Measurements from ENCODE around the gene SAMD11.

SAMD11 gene

GRCh38 chr1:952201-952600 lies 28.5 kb downstream of the SAMD11 start:
- Histone ChIP-seq H3K4me3 (ENCODE audit: low read length in 2 of 2) (no peak overlapping the region), H3K9me3 (ENCODE audit: control insufficient read depth in 2 of 2, low read length in 2 of 2) (no peaks in the 10 kb centered on the region), H3K27ac (ENCODE audit: low read length) (no peak overlapping the region), H3K36me3 (ENCODE audit: control insufficient read depth in 2 of 2, insufficient read depth in 2 of 2, low read length in 2 of 2) (peaks cover 58 to 72% of the 10 kb centered on the region in 2 donors), H3K27me3 (ENCODE audit: control insufficient read depth in 1 of 2, insufficient read depth in 2 of 2, low read length in 2 of 2) (no peaks in the 10 kb centered on the region), H3K4me1 (ENCODE audit: control insufficient read depth, insufficient read depth, low read length) (peaks cover 8% of the 10 kb centered on the region), H3K9ac (ENCODE audit: low read length in 2 of 2) (no peak overlapping the region)

DNA sequence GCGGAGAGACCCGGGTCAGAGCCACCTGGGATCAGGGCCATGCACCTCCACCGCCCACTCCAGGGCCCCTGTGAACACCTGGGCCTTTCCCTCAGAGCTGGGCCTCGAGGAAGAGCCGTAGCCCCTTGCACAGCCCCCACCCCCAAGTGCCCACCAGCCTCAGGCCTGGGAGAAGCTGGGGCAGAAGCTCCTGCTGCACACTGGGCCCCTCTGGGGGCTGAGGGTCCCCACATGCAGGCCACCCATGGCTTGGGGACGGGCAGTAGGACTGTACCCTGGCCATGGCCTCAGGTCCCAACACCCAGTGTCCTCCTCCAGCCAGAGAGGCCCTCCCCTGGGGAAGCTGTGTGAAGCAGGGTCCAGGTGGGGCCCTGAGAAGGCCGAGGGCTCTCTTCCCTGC lies 28.9 kb downstream of the SAMD11 start:
- Histone ChIP-seq H3K36me3 (ENCODE audit: control insufficient read depth in 2 of 2, insufficient read depth in 2 of 2, low read length in 2 of 2) (peaks cover 56 to 68% of the 10 kb centered on the region in 2 donors), H3K9me3 (ENCODE audit: control insufficient read depth in 2 of 2, low read length in 2 of 2) (no peaks in the 10 kb centered on the region), H3K4me3 (ENCODE audit: low read length in 2 of 2) (no peak overlapping the region), H3K27me3 (ENCODE audit: control insufficient read depth in 1 of 2, insufficient read depth in 2 of 2, low read length in 2 of 2) (no peaks in the 10 kb centered on the region), H3K27ac (ENCODE audit: low read length) (no peak overlapping the region), H3K9ac (ENCODE audit: low read length in 2 of 2) (no peak overlapping the region), H3K4me1 (ENCODE audit: control insufficient read depth, insufficient read depth, low read length) (peaks cover 12% of the 10 kb centered on the region)

DNA sequence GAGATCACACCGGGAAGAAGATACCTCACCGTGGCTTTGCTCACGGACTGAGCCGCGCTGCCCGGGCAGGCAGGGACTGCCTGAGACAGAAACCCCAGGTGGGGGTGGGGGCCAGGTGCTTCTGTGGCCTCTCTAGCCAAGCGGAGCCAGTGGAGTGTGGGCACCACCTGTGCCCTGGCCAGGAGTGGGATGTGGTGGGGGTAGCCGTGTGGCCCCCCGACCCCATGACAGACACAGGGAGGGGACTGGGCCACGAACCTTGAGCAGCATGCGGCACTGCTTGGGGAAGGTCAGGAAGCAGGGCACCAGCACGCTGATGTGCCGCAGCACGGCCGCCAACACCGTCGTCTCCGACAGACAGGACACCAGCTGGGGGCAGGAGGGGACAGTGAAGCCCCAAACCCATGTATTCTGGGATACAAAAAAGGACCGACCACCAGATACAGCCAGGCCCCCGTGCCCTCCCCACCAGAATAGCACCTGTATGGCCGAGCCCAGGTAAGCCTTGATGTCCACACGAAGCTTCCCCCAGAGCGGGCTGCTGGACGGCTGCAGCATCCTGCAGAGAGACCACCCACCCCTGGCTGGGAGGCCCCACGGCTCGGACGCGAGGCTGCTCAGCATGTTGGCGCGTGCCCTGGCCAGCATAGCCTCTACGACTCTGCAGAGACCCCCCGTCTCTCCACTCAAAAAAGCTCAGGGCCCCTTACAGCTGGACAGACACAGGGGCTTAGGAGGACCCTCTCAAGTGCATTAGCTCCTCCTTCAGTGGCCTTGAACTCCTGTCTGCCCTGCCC lies 30.0 kb downstream of the SAMD11 start:
- H3K27me3 ChIP-seq (ENCODE audit: control insufficient read depth in 1 of 2, insufficient read depth in 2 of 2, low read length in 2 of 2): no peaks in the 10 kb centered on the region
- H3K27ac ChIP-seq (ENCODE audit: low read length): no peak overlapping the region
- no peaks in the 10 kb centered on the region for H3K9me3 ChIP-seq (ENCODE audit: control insufficient read depth in 2 of 2, low read length in 2 of 2)
- no peak overlapping the region for H3K9ac ChIP-seq (ENCODE audit: low read length in 2 of 2)
- no peak overlapping the region for H3K4me3 ChIP-seq (ENCODE audit: low read length in 2 of 2)
- H3K4me1 ChIP-seq (ENCODE audit: control insufficient read depth, insufficient read depth, low read length): peaks cover 23% of the 10 kb centered on the region
- peaks cover 52 to 64% of the 10 kb centered on the region in 2 donors for H3K36me3 ChIP-seq (ENCODE audit: control insufficient read depth in 2 of 2, insufficient read depth in 2 of 2, low read length in 2 of 2)

GRCh38 chr1:954927-955326 lies 31.2 kb downstream of the SAMD11 start:
- H3K4me3 ChIP-seq (ENCODE audit: low read length in 2 of 2): no peak overlapping the region
- peaks cover 45 to 54% of the 10 kb centered on the region in 2 donors for H3K36me3 ChIP-seq (ENCODE audit: control insufficient read depth in 2 of 2, insufficient read depth in 2 of 2, low read length in 2 of 2)
- no peak overlapping the region for H3K9ac ChIP-seq (ENCODE audit: low read length in 2 of 2)
- H3K4me1 ChIP-seq (ENCODE audit: control insufficient read depth, insufficient read depth, low read length): peaks cover 28% of the 10 kb centered on the region
- H3K27ac ChIP-seq (ENCODE audit: low read length): no peak overlapping the region
- no peaks in the 10 kb centered on the region for H3K27me3 ChIP-seq (ENCODE audit: control insufficient read depth in 1 of 2, insufficient read depth in 2 of 2, low read length in 2 of 2)
- H3K9me3 ChIP-seq (ENCODE audit: control insufficient read depth in 2 of 2, low read length in 2 of 2): no peaks in the 10 kb centered on the region

GRCh38 chr1:955474-955873 lies 31.8 kb downstream of the SAMD11 start:
- Histone ChIP-seq H3K9ac (ENCODE audit: low read length in 2 of 2) (no peak overlapping the region), H3K9me3 (ENCODE audit: control insufficient read depth in 2 of 2, low read length in 2 of 2) (no peaks in the 10 kb centered on the region), H3K36me3 (ENCODE audit: control insufficient read depth in 2 of 2, insufficient read depth in 2 of 2, low read length in 2 of 2) (peaks cover 39 to 49% of the 10 kb centered on the region in 2 donors), H3K27ac (ENCODE audit: low read length) (no peak overlapping the region), H3K4me3 (ENCODE audit: low read length in 2 of 2) (no peak overlapping the region), H3K27me3 (ENCODE audit: control insufficient read depth in 1 of 2, insufficient read depth in 2 of 2, low read length in 2 of 2) (no peaks in the 10 kb centered on the region), H3K4me1 (ENCODE audit: control insufficient read depth, insufficient read depth, low read length) (peaks cover 28% of the 10 kb centered on the region)

DNA sequence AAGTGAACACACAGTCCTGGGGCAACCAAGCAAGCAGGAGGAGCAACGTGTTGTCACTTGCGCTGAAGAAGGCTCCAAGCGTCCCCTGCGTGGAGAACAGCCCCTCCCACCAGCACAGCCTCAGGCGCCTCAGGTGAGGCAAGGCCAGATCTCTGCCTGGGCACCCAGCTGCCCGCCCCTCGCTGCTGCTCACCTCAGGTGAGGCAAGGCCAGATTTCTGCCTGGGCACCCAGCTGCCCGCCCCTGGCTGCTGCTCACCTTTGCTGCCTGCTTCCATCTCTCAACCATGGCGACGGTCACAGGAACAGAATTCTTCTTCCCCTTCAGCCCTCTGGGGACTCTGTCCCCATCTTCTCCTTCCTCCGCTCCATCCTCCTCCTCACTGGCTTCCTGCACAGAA lies 32.9 kb downstream of the SAMD11 start:
- peaks cover 32% of the 10 kb centered on the region for H3K4me1 ChIP-seq (ENCODE audit: control insufficient read depth, insufficient read depth, low read length)
- H3K36me3 ChIP-seq (ENCODE audit: control insufficient read depth in 2 of 2, insufficient read depth in 2 of 2, low read length in 2 of 2): peaks cover 33 to 41% of the 10 kb centered on the region in 2 donors

DNA sequence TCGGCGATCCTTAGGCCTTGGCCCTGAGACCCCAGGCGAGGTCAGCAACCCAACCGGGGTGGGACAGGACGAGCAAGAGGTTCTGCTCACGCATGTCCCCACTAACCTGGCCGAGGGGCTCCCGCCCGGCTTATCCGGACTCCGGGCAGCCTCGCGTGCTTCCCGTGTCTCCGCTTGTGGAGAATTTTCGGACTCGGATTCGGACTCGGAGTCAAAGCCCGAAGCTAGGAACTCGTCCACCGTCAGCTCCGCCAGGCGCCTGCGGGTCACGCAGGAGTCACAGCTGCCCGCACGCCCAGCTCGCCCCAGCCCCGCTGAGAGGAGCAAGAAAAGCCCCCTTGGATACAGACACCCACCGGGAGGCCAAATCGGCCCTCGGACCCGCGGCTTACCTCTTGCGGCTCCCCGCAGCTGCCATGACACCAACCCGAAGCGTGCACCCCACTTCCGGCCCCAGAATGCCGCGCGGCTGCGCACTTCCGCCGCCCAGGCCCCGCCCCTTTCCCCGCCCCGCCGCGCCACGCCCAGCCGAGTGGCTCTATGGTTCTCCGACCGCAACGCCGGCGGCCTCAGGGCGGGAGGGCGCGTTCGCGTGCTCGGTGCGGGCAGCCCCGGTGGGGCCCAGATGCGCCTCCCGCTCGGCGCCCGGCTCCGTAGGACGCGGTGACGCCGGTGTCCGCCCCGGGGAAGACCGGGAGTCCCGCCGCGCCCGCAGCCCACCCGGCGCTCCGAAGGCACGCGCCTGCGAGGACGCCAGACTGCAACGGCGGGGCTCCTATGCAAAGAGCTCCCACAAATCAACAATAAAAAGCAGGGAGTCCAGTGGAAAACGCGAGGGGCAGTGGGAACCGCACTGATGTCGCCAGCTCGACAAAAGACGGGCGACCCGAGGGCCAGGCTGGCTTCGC lies 35.4 kb downstream of the SAMD11 start, which contains the start of gene NOC2L:
TSS of gene NOC2L (minus strand) at position 434 of the 908 bp plus-strand sequence. CDS start at position 418, 16 bp downstream.
- peaks cover 32% of the 10 kb centered on the region for H3K4me1 ChIP-seq (ENCODE audit: control insufficient read depth, insufficient read depth, low read length)
- H3K9ac ChIP-seq (ENCODE audit: low read length in 2 of 2): peak within 1 kb of the TSS; percentile 72 to 82
- H3K36me3 ChIP-seq (ENCODE audit: control insufficient read depth in 2 of 2, insufficient read depth in 2 of 2, low read length in 2 of 2): peaks cover 22 to 23% of the 10 kb centered on the region in 2 donors
- H3K27ac ChIP-seq (ENCODE audit: low read length): no peak within 1 kb of the TSS
- H3K9me3 ChIP-seq (ENCODE audit: control insufficient read depth in 2 of 2, low read length in 2 of 2): no peaks in the 10 kb centered on the region
- peak within 1 kb of the TSS; percentile 77 to 99 for H3K4me3 ChIP-seq (ENCODE audit: low read length in 2 of 2)
- no peaks in the 10 kb centered on the region for H3K27me3 ChIP-seq (ENCODE audit: control insufficient read depth in 1 of 2, insufficient read depth in 2 of 2, low read length in 2 of 2)

More for the DNA sequence above, 32.9 kb downstream of the SAMD11 start:
- H3K9me3 ChIP-seq (ENCODE audit: control insufficient read depth in 2 of 2, low read length in 2 of 2): no peaks in the 10 kb centered on the region
- H3K4me3 ChIP-seq (ENCODE audit: low read length in 2 of 2): no peak overlapping the region
- no peak overlapping the region for H3K9ac ChIP-seq (ENCODE audit: low read length in 2 of 2)
- no peaks in the 10 kb centered on the region for H3K27me3 ChIP-seq (ENCODE audit: control insufficient read depth in 1 of 2, insufficient read depth in 2 of 2, low read length in 2 of 2)
- no peak overlapping the region for H3K27ac ChIP-seq (ENCODE audit: low read length)

DNA sequence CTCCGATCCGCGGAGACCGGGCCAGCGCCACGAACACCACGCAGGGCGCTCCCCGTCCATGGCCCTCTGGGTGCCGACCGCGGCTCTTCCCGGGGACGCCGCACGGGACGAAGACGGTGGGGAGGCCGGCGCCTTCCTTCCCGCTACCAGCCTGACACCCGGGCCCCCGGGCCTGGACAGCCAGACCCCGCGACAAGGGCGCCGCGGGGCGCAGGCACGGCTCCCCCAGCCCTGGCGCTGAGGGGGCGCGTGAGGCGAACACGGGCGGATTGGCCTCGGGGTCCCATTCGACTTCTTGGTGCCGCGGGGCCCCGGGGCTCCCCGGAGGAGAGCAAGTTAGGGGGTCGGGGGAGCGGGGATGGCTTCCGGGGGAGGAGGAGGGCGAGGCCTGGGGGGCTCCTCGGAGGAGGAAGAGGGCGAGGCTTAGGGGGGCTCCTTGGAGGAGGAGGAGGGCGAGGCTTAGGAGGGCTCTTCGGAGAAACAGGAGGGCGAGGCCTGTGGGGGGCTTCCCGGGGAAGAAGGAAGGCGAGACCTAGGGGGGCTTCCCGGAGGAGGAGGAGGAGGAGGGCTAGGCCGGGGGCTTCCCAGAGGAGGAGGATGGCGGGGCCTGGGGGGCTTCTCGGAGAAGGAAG lies 36.1 kb downstream of the SAMD11 start:
- Histone ChIP-seq H3K4me3 (ENCODE audit: low read length in 2 of 2) (peak overlapping the region; percentile 51 to 99), H3K36me3 (ENCODE audit: control insufficient read depth in 2 of 2, insufficient read depth in 2 of 2, low read length in 2 of 2) (peaks cover 15 to 17% of the 10 kb centered on the region in 2 donors), H3K27me3 (ENCODE audit: control insufficient read depth in 1 of 2, insufficient read depth in 2 of 2, low read length in 2 of 2) (no peaks in the 10 kb centered on the region), H3K4me1 (ENCODE audit: control insufficient read depth, insufficient read depth, low read length) (peaks cover 30% of the 10 kb centered on the region), H3K9ac (ENCODE audit: low read length in 2 of 2) (peak overlapping the region in 1 of 2 donors; percentile 29), H3K27ac (ENCODE audit: low read length) (no peak overlapping the region), H3K9me3 (ENCODE audit: control insufficient read depth in 2 of 2, low read length in 2 of 2) (no peaks in the 10 kb centered on the region)

DNA sequence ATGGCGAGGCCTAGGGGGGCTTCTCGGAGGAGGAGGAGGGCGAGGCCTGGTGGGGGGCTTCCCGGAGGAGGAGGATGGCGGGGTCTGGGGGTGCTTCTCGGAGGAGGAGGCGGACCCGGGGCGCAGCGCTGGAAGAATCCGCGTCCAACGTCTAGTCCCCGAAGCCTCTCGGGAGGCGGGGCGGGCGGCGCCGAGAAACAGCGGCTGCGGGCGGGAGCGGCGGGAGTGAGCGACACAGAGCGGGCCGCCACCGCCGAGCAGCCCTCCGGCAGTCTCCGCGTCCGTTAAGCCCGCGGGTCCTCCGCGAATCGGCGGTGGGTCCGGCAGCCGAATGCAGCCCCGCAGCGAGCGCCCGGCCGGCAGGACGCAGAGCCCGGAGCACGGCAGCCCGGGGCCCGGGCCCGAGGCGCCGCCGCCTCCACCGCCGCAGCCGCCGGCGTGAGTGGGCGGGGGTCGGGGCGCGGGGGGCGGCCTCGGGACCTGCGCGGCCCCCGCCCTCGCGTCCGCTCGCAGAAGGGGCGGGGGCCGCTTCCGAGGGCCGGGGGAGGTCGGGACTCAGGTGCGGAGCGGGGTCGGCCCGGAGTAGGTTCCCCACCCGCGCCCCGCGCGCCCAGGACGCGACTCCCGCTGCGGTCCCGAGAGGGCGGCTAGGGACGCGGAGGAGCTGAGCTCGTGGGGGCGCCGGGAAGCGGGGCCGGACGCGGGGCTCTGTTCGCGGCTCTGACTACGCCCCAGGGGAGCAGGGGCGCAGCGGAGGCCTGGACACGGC lies 36.8 kb downstream of the SAMD11 start, which contains the start of gene KLHL17:
TSS of gene KLHL17 (plus strand) at position 222 of the 769 bp plus-strand sequence. CDS start at position 332, 110 bp downstream.
- H3K27me3 ChIP-seq (ENCODE audit: control insufficient read depth in 1 of 2, insufficient read depth in 2 of 2, low read length in 2 of 2): no peaks in the 10 kb centered on the region
- peaks cover 8 to 12% of the 10 kb centered on the region in 2 donors for H3K36me3 ChIP-seq (ENCODE audit: control insufficient read depth in 2 of 2, insufficient read depth in 2 of 2, low read length in 2 of 2)
- no peaks in the 10 kb centered on the region for H3K9me3 ChIP-seq (ENCODE audit: control insufficient read depth in 2 of 2, low read length in 2 of 2)
- H3K4me3 ChIP-seq (ENCODE audit: low read length in 2 of 2): peak within 1 kb of the TSS; percentile 51 to 99
- peaks cover 30% of the 10 kb centered on the region for H3K4me1 ChIP-seq (ENCODE audit: control insufficient read depth, insufficient read depth, low read length)
- H3K27ac ChIP-seq (ENCODE audit: low read length): no peak within 1 kb of the TSS
- peak within 1 kb of the TSS in 1 of 2 donors; percentile 29 for H3K9ac ChIP-seq (ENCODE audit: low read length in 2 of 2)

Measured in stomach smooth muscle (tissue), 2 donors.